T follicular helper cell (primary cell): ENCODE data around the gene PGGHG.
"Not testable (repeated sequence)": the region's sequence is repeated elsewhere in the genome, so short reads cannot be mapped to it uniquely, and the experiment has no call there.

Source experiments
- DNase-seq: peaks from one replicate; pipeline ENCODE4 v3.0.0-alpha.2; 2020; ENCODE audit warnings: low read depth

PGGHG gene

GRCh38 chr11:330307-330693, 41.4 kb downstream of the PGGHG start:
- DNase-seq = no peak

DNA sequence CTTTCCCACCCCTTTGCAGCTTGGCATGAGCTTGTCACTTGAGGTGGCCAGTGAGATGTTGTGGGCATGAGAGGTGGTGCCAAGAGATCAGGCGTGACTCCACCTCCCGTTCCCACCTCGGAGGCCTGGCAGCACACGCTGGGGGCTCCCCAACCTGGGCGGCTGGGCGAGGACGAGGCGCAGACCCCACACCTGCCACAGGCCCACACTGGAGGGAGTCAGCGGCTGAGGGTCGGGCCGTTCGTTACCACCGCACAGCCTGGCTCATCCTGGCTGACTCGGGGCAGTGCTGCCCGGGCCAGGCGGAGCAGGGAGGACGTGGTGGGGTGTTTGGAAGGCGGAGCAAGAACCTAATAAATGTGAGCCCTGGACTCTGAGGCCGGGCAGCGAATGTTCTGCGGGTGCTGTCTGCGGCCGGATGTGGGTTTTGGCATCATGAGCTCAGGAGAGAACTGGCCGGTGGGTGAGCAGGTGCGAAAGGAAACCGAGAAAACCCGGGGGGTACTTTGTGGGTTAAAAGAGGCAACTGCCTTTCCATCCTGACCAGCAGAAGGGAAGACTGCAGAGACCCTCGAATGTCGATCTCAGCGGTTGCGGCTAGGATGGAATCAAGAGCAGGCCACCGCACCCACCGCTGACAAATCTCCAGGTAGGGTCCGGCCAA, 41.9 kb downstream of the PGGHG start:
- DNase-seq = no peak

DNA sequence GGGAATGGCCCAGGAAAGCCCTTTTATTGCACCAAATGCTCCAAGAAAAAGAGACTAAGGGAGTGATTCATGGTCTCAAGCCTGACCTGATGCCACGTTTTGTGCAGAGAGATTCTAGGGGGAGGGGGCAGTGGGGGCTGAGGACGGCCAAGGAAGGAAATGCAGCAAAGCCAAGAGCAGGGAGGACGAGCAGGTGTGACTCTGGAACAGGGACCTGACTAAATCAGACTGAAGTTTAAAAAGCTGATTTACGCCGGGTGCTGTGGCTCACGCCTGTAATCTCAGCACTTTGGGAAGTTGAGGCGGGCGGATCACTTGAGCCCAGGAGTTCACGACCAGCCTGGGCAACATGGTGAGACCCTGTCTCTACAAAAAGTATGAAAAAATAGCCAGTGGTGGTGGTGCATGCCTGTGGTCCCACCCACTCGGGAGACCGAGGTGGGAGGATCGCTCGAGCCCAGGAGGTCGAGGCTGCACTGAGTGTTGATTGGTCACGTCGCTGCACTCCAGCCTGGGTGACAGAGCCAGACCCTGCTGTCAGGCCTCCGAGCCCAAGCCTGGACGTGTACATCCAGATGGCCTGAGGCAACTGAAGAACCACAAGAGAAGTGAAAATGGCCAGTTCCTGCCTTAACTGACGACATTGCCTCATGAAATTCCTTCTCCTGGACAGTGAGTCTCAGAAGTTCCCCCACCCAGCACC, 42.6 kb downstream of the PGGHG start:
- no peak for DNase-seq

DNA sequence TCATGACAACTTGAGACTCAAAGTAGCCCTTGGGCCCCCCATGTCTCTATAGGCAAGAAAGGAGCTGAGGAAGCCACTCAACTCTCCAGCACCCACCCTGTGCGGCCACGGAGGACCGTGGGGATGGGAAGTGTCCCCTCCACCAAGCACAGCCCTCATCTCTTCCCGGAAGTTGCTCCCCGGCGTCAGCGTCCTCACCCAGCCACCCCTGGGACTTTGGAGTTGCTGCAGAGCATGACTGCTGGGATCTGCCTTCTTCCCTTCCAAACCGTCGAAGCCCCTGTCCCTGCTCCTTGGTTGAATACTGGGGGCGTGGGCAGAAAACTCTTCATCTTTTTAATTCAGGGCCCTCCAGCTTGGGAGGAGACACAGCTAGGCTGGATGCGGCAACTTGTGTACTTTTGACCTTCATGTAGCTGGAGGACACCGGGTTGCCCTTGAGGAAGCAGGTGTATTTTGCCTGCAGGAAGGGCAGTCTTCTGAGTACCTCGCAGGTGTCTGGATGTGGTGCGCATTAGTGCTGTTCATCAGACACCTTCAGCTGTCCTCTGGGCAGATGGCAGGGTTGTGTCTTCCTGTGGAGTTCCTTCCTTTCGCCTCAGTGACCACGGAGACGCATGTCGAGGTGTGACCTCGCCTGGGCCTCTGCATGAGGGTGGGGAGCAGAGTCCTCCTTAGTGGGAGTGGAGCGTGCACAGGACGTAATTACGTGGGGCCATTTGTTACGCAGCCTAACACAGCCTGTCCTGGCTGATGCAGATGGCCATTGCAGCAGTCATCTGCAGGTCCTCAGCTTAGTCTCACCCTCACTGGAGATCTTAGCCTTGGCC, 43.9 kb downstream of the PGGHG start:
- DNase-seq = no peak

GRCh38 chr11:333616-334263, 44.8 kb downstream of the PGGHG start:
- not testable (repeated sequence) for DNase-seq

- DNase-seq = no peak
Observed at GRCh38 chr11:334264-334994, 45.5 kb downstream of the PGGHG start.

GRCh38 chr11:335779-336658, 47.1 kb downstream of the PGGHG start:
- no peak for DNase-seq

DNA sequence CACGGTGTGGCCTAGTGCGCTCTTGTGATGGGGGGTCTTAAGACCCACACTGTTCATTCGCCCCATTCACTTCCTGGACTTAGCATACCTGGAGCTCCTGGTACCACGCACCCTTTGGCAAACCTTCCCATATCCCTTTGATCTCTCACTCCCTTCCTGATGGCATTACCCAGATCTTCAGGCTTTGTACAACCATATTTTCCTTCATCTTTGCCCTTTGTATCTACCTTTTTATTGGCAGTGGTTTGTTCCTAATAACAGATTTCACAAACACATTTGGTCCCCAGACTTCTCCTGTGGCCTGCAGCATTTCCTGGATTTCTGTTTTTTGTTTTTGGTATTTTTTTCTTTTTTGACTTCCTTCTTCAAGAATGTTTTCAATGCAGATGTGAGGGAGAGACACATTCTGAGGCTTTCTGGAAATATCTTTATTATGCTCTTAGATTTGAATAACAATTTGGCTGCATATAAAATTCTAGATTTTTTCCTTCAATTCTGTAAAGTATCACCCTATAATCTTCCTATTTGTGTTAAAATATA, 47.8 kb downstream of the PGGHG start:
- no peak for DNase-seq

GRCh38 chr11:337711-338110, 48.8 kb downstream of the PGGHG start:
- no peak for DNase-seq

DNA sequence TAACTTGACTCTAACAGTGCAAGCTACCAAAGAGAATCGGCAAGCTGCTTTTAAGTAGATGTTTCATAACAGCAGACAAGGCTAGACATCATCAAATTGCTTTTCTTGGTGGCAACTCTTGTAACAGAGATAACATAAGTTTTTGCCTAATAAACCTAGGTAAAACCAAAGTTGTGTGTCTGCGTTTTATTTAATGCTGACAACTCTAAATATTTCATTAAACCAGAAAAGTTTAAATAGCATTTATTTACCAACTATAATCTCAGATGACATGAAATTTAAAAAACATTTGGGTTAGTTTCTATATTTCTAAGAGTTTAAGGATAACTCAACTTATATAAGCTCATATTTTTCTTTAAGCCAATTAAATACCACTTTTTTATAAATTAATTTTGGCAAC, 51.0 kb downstream of the PGGHG start:
- no peak for DNase-seq

DNA sequence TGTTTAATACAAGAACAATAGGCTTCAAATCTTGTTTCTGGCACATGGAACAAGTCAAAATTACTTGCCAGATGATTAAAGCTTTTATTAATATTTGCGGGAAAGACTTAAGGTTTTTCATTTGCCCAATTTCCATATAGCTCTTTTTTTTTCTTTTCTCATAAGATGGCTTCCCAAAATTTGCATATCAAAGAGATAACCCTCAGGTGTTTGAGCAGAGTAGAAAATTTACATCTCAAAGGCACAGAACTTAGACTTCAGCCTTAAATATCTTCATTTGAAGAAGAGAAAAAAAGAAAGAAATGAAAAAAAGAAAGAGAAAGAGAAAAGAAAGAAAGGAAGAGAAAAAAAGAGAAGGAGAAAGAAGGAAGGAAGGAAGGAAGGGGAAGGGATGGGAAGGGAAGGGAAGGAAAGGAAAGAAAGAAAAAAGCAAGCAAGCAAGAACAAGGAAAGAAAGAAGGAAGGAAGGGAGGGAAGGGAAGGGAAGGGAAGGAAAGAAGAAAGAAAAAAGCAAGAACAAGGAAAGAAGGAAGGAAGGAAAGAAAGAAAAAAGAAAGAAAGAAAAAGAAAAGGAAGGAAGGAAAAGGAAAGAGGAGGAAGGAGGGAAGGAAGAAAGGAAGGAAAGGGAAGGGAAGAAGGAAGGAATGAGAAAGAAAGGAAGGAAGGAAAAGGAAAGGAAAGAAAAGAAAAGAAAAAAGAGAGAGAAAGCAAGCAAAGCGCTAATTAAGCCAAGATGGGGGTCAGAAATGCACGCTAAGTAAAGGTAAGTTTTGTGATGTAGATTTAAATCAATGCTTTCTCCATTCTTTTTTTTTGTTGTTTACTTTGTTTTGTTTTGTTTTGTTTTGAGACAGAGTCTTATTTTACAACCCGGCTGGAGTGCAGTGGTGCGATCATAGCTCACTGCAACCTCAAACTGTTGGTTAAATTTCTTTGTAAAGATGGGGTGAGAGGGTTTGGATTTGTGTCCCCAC, 51.9 kb downstream of the PGGHG start:
- no peak for DNase-seq

DNA sequence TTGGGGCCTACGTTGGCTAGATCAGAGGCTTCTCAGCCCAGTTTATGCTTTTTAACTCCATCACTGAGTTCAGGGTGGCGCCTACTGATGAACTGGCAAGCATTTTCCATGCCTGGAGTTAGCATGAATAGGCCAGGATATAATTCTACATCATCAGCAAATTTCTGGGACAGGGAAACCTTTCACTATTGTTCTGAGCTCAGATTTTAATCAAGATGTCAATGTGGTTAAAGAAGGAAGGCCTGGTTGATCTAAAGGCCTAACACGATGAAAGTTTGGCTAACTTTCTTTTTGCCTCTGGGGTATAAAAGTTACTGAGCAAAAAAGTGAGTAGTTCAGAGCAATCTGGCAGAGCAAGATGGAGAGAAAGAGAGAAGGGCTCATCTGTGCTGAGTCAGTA, 53.4 kb downstream of the PGGHG start:
- DNase-seq = no peak

DNA sequence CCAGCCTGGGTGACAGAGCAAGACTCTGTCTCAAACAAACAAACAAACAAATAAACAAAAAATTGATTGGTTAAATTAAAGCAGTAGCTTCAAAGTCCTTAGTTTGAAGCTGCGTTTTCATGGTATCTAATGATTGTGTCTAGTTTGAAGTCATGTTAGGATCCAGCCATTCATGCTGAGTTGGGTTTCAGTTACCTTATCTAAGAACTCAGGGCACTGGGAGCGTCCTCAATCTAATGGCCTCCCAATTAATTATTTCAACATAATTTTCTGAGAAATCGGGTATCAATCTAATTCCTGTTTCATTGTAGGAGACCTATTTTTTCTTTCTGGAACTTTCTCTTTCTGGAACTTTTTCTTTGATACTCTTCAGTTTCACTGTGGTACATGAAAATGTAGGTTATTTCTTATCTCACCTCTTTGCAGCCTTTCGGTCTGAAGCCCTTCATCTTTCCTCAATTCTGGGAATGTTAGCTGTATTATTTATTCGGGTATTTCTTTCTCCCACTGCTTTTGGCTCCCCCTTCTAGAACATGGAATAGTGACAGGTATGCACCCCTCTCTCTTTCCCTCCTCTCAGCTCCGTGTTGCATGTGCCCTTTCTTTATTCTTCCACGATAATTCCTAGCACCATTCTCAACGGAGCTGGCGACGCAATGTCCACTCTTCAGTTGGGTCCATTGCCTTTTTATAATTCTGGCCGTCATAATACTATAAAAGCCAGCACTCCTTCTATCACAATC, 56.1 kb downstream of the PGGHG start:
- DNase-seq = no peak
